ENCODE data around the gene UPF3B. TPM values are rescaled to one million over a fixed set of nuclear protein-coding genes. Genes with fewer than 3 reads are reported as not detected.
"Not testable (repeated sequence)": the region's sequence is repeated elsewhere in the genome, so short reads cannot be mapped to it uniquely, and the experiment has no call there.

The UPF3B gene
- total RNA-seq, 1 experiment from 2014 or later, result 11.6 TPM

DNA sequence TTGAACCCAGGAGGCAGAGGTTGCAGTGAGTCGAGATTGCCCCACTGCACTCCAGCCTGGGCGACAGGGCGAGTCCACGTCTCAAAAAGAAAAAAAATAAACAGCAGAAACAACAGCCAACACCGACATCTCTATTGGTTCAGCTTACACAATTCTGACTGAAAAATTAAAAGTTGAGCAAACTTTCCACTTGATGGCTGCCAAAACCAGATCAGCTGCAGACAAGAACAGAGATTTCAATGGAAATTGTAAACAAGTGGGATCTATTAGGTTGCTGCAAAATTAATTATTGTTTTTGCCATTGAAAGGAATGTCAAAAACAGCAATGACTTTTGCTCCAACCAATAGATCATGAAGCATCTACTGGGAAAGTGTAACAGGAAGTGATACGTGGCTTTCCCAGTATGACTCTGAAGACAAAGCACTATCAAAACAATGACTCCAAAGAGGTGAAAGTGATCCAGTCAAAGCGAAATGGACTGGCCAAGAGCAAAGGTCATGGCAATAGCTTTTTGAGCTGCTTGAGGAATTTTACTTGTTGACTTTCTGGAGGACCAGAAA is 26.3 kb downstream of the UPF3B start:
- no peak for DNase-seq (ENCODE audit: extremely low read depth, low read depth)

DNA sequence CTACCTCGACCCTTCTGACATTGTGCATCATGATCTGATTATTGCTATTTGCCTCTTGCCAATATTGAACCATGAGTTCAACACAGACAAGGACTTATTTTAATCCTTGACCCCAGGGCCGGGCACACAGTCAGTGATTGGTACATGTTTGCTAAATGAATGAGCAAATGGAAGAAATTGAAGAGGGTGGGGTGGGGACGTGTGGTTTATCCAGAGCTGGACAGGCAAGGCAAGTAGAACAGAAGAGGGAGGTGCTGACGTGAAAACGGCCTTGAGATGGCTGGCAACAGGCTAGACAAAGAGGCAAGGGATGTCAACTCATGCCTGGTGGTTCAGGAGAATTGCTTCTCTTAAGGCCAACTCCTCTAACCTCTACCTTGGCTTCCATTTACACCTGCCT is 28.5 kb downstream of the UPF3B start:
- DNase-seq (ENCODE audit: extremely low read depth, low read depth), result not testable (repeated sequence)

DNA sequence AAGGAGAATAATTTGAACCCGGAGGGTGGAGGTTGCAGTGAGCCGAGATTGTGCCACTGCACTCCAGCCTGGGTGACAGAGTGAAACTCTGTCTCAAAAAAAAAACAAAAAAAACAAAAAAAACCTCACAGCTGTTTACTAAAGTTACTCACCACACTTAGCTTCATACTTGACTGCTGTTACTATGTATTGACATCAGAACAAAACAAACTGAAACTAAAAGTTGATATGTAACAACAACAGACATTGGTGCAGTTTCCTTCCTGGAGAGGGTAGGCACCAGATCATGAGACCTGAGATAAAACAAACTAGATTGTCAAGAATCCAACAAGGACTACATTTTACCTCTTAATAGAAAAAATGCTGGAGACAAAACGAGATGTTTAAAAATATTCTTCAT is 31.1 kb downstream of the UPF3B start:
- DNase-seq (ENCODE audit: extremely low read depth, low read depth), result not testable (repeated sequence)

DNA sequence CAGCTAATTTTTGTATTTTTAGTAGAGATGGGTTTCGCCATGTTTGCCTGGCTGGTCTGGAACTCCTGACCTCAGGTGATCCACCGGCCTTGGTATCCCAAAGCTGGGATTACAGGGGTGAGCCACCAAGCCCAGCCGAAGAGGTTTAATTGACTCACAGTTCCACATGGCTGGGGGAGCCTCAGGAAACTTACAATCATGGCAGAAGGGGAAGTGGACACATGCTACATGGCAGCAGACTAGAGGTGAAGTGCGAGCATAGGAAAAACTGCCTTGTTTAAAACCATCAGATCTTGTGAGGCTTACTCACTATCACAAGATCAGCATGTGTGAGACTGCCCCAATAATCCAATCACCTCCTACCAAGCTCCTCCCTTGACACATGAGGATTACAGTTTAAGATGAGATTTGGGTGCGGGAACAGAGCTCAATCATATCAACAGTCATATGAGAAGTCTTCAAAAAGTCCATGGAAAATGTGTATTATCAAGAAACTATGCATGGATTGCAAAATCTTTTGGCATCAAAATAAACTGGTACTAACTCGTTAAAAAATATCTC is 35.6 kb downstream of the UPF3B start:
- DNase-seq (ENCODE audit: extremely low read depth, low read depth), result no peak

DNA sequence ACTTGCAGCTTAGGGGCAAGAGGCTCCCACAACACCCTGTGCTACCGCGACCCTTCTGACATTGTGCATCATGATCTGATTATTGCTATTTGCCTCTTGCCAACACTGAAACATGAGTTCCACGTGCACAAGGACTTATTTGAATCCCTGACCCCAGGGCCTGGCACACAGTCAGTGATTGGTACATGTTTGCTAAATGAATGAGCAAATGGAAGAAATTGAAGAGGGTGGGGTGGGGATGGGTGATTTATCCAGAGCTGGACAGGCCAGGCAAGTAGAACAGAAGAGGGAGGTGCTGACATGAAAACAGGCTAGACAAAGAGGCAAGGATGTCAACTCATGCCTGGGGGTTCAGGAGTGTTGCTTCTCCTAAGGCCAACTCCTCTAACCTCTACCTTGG is 36.5 kb downstream of the UPF3B start:
- no peak for DNase-seq (ENCODE audit: extremely low read depth, low read depth)

DNA sequence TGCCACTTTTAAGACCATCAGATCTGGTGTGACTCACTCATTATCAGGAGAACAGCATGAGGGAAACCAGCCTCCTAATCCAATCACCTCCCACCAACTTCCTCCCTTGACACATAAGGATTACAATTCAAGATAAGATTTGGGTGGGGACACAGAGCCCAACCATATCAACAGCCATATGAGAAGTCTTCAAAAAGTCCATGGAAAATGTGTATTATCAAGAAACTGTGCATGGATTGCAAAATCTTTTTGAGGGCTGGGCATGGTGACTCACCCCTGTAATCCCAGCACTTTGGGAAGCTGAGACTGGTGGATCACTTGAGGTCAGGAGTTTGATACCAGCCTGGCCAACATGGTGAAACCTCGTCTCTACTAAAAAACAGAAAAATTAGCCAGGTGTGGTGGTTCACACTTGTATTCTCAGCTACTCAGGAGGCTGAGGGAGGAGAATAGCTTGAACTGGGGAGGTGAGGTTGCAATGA is 43.5 kb downstream of the UPF3B start:
- DNase-seq (ENCODE audit: extremely low read depth, low read depth), result no peak

DNA sequence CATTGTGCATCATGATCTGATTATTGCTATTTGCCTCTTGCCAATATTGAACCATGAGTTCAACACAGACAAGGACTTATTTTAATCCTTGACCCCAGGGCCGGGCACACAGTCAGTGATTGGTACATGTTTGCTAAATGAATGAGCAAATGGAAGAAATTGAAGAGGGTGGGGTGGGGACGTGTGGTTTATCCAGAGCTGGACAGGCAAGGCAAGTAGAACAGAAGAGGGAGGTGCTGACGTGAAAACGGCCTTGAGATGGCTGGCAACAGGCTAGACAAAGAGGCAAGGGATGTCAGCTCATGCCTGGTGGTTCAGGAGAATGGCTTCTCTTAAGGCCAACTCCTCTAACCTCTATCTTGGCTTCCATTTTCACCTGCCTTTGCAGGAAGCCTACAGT is 44.3 kb downstream of the UPF3B start:
- DNase-seq (ENCODE audit: extremely low read depth, low read depth), result not testable (repeated sequence)

DNA sequence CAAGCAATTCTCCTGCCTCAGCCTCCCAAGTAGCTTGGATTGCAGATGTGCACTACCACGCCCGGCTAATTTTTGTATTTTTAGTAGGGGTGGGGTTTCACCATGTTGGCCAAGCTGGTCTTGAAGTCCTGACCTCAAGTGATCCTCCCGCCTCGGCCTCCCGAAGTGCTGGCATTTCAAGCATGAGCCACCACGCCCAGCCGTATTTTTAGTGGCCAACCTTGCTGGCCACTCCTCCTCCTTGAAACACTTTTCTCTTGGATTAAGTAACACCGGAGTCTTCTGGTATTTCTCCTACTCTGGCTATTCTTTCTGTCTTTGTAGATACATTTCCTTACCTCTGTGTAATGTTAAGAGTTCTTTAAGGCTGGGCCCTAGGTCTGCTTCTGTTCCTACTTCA is 50.2 kb downstream of the UPF3B start:
- DNase-seq (ENCODE audit: extremely low read depth, low read depth), result no peak

DNA sequence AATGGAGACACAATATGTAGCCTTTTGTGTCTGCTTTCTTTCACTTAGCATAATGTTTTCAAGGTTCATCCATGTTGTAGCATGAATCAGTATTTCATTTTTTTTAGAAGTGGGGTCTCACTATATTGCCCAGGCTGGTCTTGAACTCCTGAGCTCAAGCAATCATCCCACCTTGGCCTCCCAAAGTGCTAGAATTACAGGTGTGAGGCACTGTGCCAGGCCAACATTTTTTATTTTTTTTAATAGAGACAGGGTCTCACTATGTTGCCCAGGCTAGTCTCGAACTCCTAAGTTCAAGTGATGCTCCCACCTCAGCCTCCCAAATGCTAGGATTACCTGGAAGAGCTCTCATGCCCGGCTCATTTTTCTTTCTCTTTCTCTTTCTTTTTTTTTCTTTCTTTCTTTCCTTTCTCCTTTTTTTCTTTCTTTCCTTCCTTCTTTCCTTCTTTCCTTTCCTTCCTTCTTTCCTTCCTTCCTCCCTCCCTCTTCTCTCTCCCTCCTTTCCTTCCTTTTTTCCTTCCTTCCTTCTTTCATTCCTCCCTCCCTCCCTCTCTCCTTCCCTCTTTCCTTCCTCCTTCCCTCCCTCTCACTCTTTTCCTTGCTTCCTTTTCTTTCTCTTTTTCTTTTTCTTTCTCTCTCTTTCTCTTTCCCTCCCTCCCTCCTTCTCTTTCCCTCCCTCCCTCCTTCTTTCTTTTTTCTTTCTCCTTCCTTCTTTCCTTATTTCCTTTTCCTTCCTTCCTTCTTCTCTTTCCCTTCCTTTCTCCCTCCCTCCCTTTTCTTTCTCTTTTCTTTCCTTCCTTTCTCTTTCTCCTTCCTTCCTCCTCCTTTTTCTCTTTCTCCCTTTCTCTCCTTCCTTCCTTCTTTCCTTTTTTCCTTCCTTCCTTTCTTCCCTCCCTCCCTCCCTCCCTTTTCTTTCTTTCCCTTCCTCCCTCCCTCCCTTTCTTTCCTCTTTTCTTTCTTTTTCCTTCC is 51.2 kb downstream of the UPF3B start:
- no peak for DNase-seq (ENCODE audit: extremely low read depth, low read depth)

DNA sequence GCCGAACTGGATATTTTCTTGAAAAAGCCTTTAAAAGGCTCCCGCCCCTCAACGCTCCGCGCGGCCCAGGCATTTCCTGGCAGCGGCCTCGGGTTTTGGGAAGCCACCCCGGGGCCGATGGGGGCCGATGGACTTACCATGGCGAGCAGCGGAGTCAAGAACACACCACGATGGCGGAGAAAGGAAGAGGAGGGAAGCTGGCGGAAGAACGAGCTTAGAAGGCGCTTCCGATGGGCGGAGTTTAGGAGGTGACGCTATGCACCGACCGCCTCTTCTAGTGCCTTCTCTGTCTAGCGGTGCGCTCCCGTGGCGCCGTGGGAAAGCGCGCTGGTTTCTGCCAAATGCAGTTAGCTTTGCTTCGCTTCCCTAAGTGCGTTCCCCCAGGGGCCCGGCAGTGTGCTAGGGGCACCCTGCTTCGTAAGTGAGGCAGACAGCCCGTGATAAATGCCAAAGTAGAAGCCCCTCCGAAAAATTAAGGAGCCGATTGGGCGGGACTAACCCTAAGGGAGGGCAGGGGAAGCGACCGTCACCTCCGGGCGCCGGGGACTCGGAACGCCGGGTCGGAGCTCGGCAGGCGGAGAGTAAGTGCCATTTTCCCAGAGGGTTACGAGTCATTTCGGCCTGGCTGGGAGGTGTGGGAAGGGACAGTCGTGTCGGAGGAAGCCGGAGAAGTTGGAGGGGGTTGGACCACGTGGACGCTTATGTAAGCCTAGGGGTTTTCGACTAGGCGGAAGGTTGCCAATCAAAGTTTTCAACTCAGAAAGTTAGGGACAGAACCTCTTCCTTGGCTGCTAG is 61.1 kb downstream of the UPF3B start, which contains the start of gene RPL39:
Gene RPL39 (minus strand): TSS at position 194 of the 795 bp plus-strand sequence. CDS start 54 bp downstream, at position 140.
- peak; percentile 90 for DNase-seq (ENCODE audit: extremely low read depth, low read depth)

DNA sequence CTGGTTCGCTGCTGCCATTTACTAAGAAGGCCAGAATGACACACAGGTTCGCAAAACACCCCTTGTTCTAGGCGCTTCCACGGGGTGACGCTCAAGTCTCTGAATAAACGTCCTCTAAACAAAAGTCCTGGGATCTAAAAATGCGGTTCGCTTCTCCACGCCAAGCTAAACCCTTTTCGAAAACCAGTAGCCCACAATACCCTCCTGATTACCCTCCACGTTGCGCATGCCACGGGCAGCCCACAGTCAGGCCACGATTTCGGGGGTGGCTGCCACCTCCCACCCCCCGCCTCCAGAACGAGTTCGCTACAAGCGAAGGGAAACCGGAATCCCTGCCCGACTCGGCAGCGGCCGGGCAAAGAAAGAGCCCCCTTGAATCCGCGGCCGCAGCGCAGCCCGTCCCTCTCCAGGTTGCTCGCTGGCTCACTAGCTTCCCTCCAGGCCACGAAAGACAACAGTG is 61.8 kb downstream of the UPF3B start:
- peak; percentile 40 for DNase-seq (ENCODE audit: extremely low read depth, low read depth)

DNA sequence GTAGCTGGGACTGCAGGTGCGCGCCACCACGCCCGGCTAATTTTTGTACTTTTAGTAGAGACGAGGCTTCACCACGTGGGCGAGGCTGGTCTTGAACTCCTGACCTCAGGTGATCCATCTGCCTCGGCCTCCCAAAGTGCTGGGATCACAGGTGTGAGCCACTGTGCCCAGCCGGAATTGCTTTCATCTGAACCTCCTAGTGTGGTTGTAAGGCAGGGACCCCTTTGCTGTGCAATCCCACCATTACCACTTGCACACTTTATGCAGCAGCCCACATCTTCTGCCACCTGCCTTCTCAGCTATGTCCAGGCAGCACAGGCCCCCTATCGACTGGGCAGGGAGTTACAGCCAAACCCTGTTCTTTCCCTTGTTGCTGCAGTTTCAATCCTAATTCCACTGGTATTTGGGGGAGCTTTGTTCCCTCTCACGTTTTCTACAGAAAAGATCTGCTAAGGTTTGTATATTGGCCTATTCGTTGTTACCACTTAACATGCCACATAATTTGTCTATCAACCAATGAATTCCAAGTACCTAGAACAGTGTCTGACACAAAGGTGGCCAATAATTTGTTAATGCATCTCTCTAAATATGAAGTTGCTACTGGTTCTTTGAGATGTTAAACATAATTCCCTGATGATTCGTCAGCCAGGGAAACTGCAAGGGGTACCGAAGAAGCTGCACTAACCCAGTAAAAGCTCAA is 67.9 kb downstream of the UPF3B start:
- DNase-seq (ENCODE audit: extremely low read depth, low read depth), result peak; percentile 36

Small RNAs within 50 kb of the gene (small RNA-seq; reads per million reads assigned to genes)
- gene SNORA69, result 0 reads per million in 2 experiments

Other genes with a start within 250 kb of the UPF3B start
- gene NKRF, start 246.5 kb downstream of the UPF3B start, total RNA-seq (2014; rRNA removed; shearing (Covaris generic)), result 15.3 and 15.4 TPM in 2 replicates
- gene SEPTIN6, start 159.8 kb downstream of the UPF3B start, total RNA-seq (2014; rRNA removed; shearing (Covaris generic)), result 7.0 and 8.9 TPM in 2 replicates
- gene SOWAHD, start 94.4 kb downstream of the UPF3B start, total RNA-seq (2014; rRNA removed; shearing (Covaris generic)), result not detected in 2 replicates
- gene RPL39, start 61.3 kb downstream of the UPF3B start, total RNA-seq (2014; rRNA removed; shearing (Covaris generic)), result 6,322 and 6,424 TPM in 2 replicates
- 26.2 and 30.3 TPM in 2 replicates for gene RNF113A, start 18.8 kb upstream of the UPF3B start, total RNA-seq (2014; rRNA removed; shearing (Covaris generic))
- gene NDUFA1, start 18.9 kb upstream of the UPF3B start, total RNA-seq (2014; rRNA removed; shearing (Covaris generic)), result 194 and 198 TPM in 2 replicates
- gene AKAP14, start 42.9 kb upstream of the UPF3B start, total RNA-seq (2014; rRNA removed; shearing (Covaris generic)), result not detected in 2 replicates
- 16.4 and 17.3 TPM in 2 replicates for gene NKAP, start 90.8 kb upstream of the UPF3B start, total RNA-seq (2014; rRNA removed; shearing (Covaris generic))
- gene RHOXF2B, start 224.7 kb upstream of the UPF3B start, total RNA-seq (2014; rRNA removed; shearing (Covaris generic)), result 0.23 TPM in 1 of 2 replicates, not detected in the other

Measured in NCI-H460 (cell line).